Liver (tissue), 9 donors: Measurements from ENCODE around the gene PGAM4. TPM values are rescaled to one million over a fixed set of nuclear protein-coding genes. Genes with fewer than 3 reads are reported as not detected.

Source experiments
- DNase-seq: peaks from one replicate; pipeline ENCODE4 v3.0.0-alpha.2; 2017; ENCODE audit warnings: low spot score
- H3K27ac ChIP-seq, 2 donors: one replicate each; pipeline ENCODE4 v1.7.0; 2013; ENCODE audit warnings: inconsistent platforms in 2 of 2, low read length in 2 of 2, control low read depth in 1 of 2, low read depth in 1 of 2, mild to moderate bottlenecking in 1 of 2
- H3K27me3 ChIP-seq, 4 donors: one replicate each; pipeline versions ENCODE4 v1.6.1 to v1.7.0; 2013; ENCODE audit warnings: low read length in 3 of 4, inconsistent platforms in 1 of 4, mild to moderate bottlenecking in 1 of 4, moderate library complexity in 1 of 4; ENCODE audit not compliant: control insufficient read depth in 4 of 4, insufficient read depth in 4 of 4
- H3K36me3 ChIP-seq, 4 donors: one replicate each; pipeline versions ENCODE4 v1.6.1 to v1.7.0; 2013; ENCODE audit warnings: low read length in 3 of 4, mild to moderate bottlenecking in 3 of 4, low read depth in 1 of 4, moderate library complexity in 1 of 4; ENCODE audit not compliant: control insufficient read depth in 4 of 4, insufficient read depth in 3 of 4
- H3K4me1 ChIP-seq, 4 donors: one replicate each; pipeline versions ENCODE4 v1.6.1 to v1.7.0; 2013; ENCODE audit warnings: low read length in 3 of 4, mild to moderate bottlenecking in 3 of 4, moderate library complexity in 1 of 4; ENCODE audit not compliant: control insufficient read depth in 4 of 4, insufficient read depth in 4 of 4
- H3K4me3 ChIP-seq, 3 donors: one replicate each; pipeline versions ENCODE4 v1.6.1 to v1.7.0; 2013; ENCODE audit warnings: low read length in 3 of 3, control low read depth in 1 of 3, low read depth in 1 of 3, mild to moderate bottlenecking in 1 of 3
- H3K9ac ChIP-seq, 2 donors: one replicate each; pipeline ENCODE4 v1.7.0; 2013; ENCODE audit warnings: low read length in 2 of 2, mild to moderate bottlenecking in 2 of 2, moderate library complexity in 2 of 2, control low read depth in 1 of 2, low read depth in 1 of 2
- H3K9me3 ChIP-seq, 4 donors: one replicate each; pipeline versions ENCODE4 v1.6.1 to v1.7.0; 2013; ENCODE audit warnings: low read length in 3 of 4; ENCODE audit not compliant: control insufficient read depth in 4 of 4
- ATF3 ChIP-seq: IDR thresholded peaks from 2 replicates; pipeline ENCODE4 v1.6.1; 2016; ENCODE audit warnings: antibody characterized with exemption
- CTCF ChIP-seq: fragments of 150-350 bp; IDR thresholded peaks from 2 replicates; pipeline ENCODE4 v1.5.1; 2017; ENCODE audit warnings: improper control_type of control experiment, low read depth, low read length; ENCODE audit not compliant: missing input control
- EGR1 ChIP-seq, 2 donors: IDR thresholded peaks; 2 replicates each; pipeline ENCODE4 v1.6.1; 2016 to 2018; ENCODE audit warnings: antibody characterized with exemption in 2 of 2, low read depth in 2 of 2
- FOXA1 ChIP-seq: IDR thresholded peaks from 2 replicates; pipeline ENCODE4 v1.6.1; 2016; ENCODE audit warnings: antibody characterized with exemption
- HNF4A ChIP-seq, 2 donors: conservative IDR thresholded peaks; 2 replicates each; pipeline ENCODE4 v1.6.1; 2016; ENCODE audit warnings: antibody characterized with exemption in 2 of 2, mild to moderate bottlenecking in 2 of 2
- HNF4G ChIP-seq: IDR thresholded peaks from 2 replicates; pipeline ENCODE4 v1.6.1; 2016; ENCODE audit warnings: antibody characterized with exemption
- JUND ChIP-seq, 2 donors: IDR thresholded peaks; 2 replicates each; pipeline ENCODE4 v1.6.1; 2016; ENCODE audit warnings: antibody characterized with exemption in 2 of 2
- MAX ChIP-seq: IDR thresholded peaks from 2 replicates; pipeline ENCODE4 v1.6.1; 2016; ENCODE audit warnings: antibody characterized with exemption
- NR2F2 ChIP-seq: IDR thresholded peaks from 2 replicates; pipeline ENCODE4 v1.6.1; 2016; ENCODE audit warnings: antibody characterized with exemption
- RAD21 ChIP-seq, 2 donors: IDR thresholded peaks; 2 replicates each; pipeline ENCODE4 v1.6.1; 2016; ENCODE audit warnings: antibody characterized with exemption in 2 of 2, mild to moderate bottlenecking in 2 of 2
- REST ChIP-seq: IDR thresholded peaks from 2 replicates; pipeline ENCODE4 v1.6.1; 2016; ENCODE audit warnings: antibody characterized with exemption, mild to moderate bottlenecking
- RXRA ChIP-seq, 2 donors: IDR thresholded peaks; 2 replicates each; pipeline ENCODE4 v1.6.1; 2017 to 2018; ENCODE audit warnings: antibody characterized with exemption in 2 of 2, mild to moderate bottlenecking in 1 of 2
- SP1 ChIP-seq: IDR thresholded peaks from 2 replicates; pipeline ENCODE4 v1.6.1; 2018; ENCODE audit warnings: antibody characterized with exemption, mild to moderate bottlenecking
- TAF1 ChIP-seq: conservative IDR thresholded peaks from 2 replicates; pipeline ENCODE4 v1.6.1; 2016; ENCODE audit warnings: antibody characterized with exemption, mild to moderate bottlenecking
- YY1 ChIP-seq: IDR thresholded peaks from 2 replicates; pipeline ENCODE4 v1.6.1; 2016; ENCODE audit warnings: antibody characterized with exemption, mild to moderate bottlenecking
- ZBTB33 ChIP-seq: IDR thresholded peaks from 2 replicates; pipeline ENCODE4 v1.6.1; 2016; ENCODE audit warnings: antibody characterized with exemption
- whole genome bisulfite sequencing: extraction: QIAGEN DNeasy Blood & Tissue Kit; methylation state at CpG from one replicate; pipeline ENCODE4 v1.1.7; 2013; 5-methylcytosine and 5-hydroxymethylcytosine counted together
- polyA plus RNA-seq, 2 donors: library from polyadenylated mRNA; stranded (reverse) in 1 of 2; unstranded in 1 of 2; fragments of 200-250 nt in 1 of 2; fragments of >200 nt in 1 of 2; fragmentation: Nextera tagmentation in 1 of 2; extraction: Ambion mirVana in 1 of 2; gene quantifications; one replicate each; pipeline versions ENCODE4 v1.2.1 to v1.2.3, GENCODE V29; 2013 to 2015
- total RNA-seq, 2 donors: library from RNA; depleted of rRNA; stranded (reverse); fragments of >200 nt; gene quantifications; one replicate each; pipeline ENCODE4 v1.2.3, GENCODE V29; 2014
- donor health status: healthy.
- donor health status: healthy.
- donor health status: healthy.
- donor health status: healthy.
- donor health status: healthy.

Gene PGAM4
- total and polyA plus RNA-seq, 4 donors: not detected

- H3K27me3 ChIP-seq: no peaks in the 10 kb centered on the region
- H3K4me3 ChIP-seq: no peak overlapping the region
- H3K9me3 ChIP-seq: no peaks in the 10 kb centered on the region
- H3K27ac ChIP-seq: no peak overlapping the region
- WGBS: 91% methylated on average over 1 of the region's 1 CpG
- no peaks in the 10 kb centered on the region for H3K36me3 ChIP-seq
- TF ChIP-seq ATF3 (no peak), FOXA1 (no peak), REST (no peak), RXRA (IDR thresholded peaks at IDR 0.05) (no peak), MAX (no peak), CTCF (no peak), RAD21 (IDR thresholded peaks at IDR 0.05) (no peak), ZBTB33 (no peak), NR2F2 (no peak)
- H3K9ac ChIP-seq: no peak overlapping the region
- DNase-seq: no peak
- peaks cover 0 to 3% (median under 1%) of the 10 kb centered on the region in 4 donors for H3K4me1 ChIP-seq
Measured at GRCh38 chrX:77952173-77952572, 17.3 kb downstream of the PGAM4 start.

- WGBS: 92% methylated on average over 2 of the region's 2 CpGs
- H3K9me3 ChIP-seq: no peaks in the 10 kb centered on the region
- no peak overlapping the region for H3K9ac ChIP-seq
- no peaks in the 10 kb centered on the region for H3K36me3 ChIP-seq
- H3K4me1 ChIP-seq: peaks cover 0 to 3% (median under 1%) of the 10 kb centered on the region in 4 donors
- no peak for TF ChIP-seq EGR1 (IDR thresholded peaks at IDR 0.05; ENCODE audit: low read depth in 2 of 2)
- no peak for TF ChIP-seq FOXA1
- no peak for TF ChIP-seq RXRA (IDR thresholded peaks at IDR 0.05)
- no peak for TF ChIP-seq HNF4G
- no peak for TF ChIP-seq SP1
- no peak for TF ChIP-seq YY1
- TF ChIP-seq TAF1: no peak
- TF ChIP-seq RAD21 (IDR thresholded peaks at IDR 0.05): no peak
- no peak for TF ChIP-seq MAX
- TF ChIP-seq REST: no peak
- TF ChIP-seq ZBTB33: no peak
- no peak for TF ChIP-seq HNF4A (conservative IDR thresholded peaks at IDR 0.05)
- no peak for TF ChIP-seq JUND (IDR thresholded peaks at IDR 0.05)
- no peak for DNase-seq
- H3K27ac ChIP-seq: no peak overlapping the region
- H3K4me3 ChIP-seq: no peak overlapping the region
- H3K27me3 ChIP-seq: no peaks in the 10 kb centered on the region
Measured at GRCh38 chrX:77949840-77950239, 19.6 kb downstream of the PGAM4 start.
